GM23338 (cell line): ENCODE measurements around the gene GNAS. TPM values are rescaled to one million over a fixed set of nuclear protein-coding genes. Genes with fewer than 3 reads are reported as not detected.

Experiments used
- ATAC-seq: fragments of 200-7000 bp; cut with Tn5 transposase; 3 replicates; pipeline ENCODE4 v1.9.1; 2020
- DNase-seq: peaks from one replicate; pipeline ENCODE4 v3.0.0-alpha.2; 2015; ENCODE audit warnings: low spot score
- H2AFZ ChIP-seq: fragments of 200-600 bp; sonication (generic); 2 replicates; pipeline ENCODE4 v1.8.0; 2016; ENCODE audit warnings: antibody characterized with exemption, mild to moderate bottlenecking, moderate library complexity
- H3F3A ChIP-seq: fragments of 200-600 bp; sonication (generic); replicated peaks from 2 replicates; pipeline ENCODE4 v1.8.0; 2017; ENCODE audit warnings: antibody characterized with exemption, mixed run types, low read depth
- H3K27ac ChIP-seq: fragments of 200-600 bp; sonication (generic); 2 replicates; pipeline ENCODE4 v1.6.1; 2016; ENCODE audit warnings: low read depth
- H3K27me3 ChIP-seq: fragments of 200-600 bp; sonication (generic); 2 replicates; pipeline ENCODE4 v1.8.0; 2016; ENCODE audit warnings: mild to moderate bottlenecking, mixed run types, moderate library complexity; ENCODE audit not compliant: insufficient read depth
- H3K36me3 ChIP-seq: fragments of 200-600 bp; sonication (generic); 2 replicates; pipeline ENCODE4 v1.8.0; 2016; ENCODE audit warnings: mild to moderate bottlenecking; ENCODE audit not compliant: insufficient read depth
- H3K4me1 ChIP-seq: fragments of 200-600 bp; sonication (generic); 2 replicates; pipeline ENCODE4 v1.8.0; 2016; ENCODE audit warnings: mild to moderate bottlenecking, moderate library complexity; ENCODE audit not compliant: insufficient read depth
- H3K4me2 ChIP-seq: fragments of 200-600 bp; sonication (generic); 2 replicates; pipeline ENCODE4 v1.7.1; 2017; ENCODE audit warnings: mixed run types
- H3K4me3 ChIP-seq: fragments of 200-600 bp; sonication (generic); 2 replicates; pipeline ENCODE4 v1.6.1; 2016; ENCODE audit warnings: mixed run types
- H3K79me2 ChIP-seq: fragments of 200-600 bp; sonication (generic); replicated peaks from 2 replicates; pipeline ENCODE4 v1.8.0; 2017; ENCODE audit warnings: mild to moderate bottlenecking; ENCODE audit not compliant: insufficient read depth
- H3K9me2 ChIP-seq: fragments of 200-600 bp; sonication (generic); 2 replicates; pipeline ENCODE4 v1.8.0; 2017; ENCODE audit not compliant: insufficient read depth
- H4K20me1 ChIP-seq: fragments of 200-600 bp; sonication (generic); replicated peaks from 2 replicates; pipeline ENCODE4 v1.8.0; 2017; ENCODE audit warnings: mild to moderate bottlenecking; ENCODE audit not compliant: insufficient read depth
- H3K27ac Mint-ChIP-seq: 2 replicates; pipeline ENCODE4 v1.8.0; 2020; ENCODE audit warnings: inconsistent platforms, mild to moderate bottlenecking, moderate library complexity, mixed read lengths
- H3K27me3 Mint-ChIP-seq: 3 replicates; pipeline ENCODE4 v1.8.0; 2022; ENCODE audit warnings: low read depth, mild to moderate bottlenecking, moderate library complexity, mixed read lengths, inconsistent platforms; ENCODE audit not compliant: insufficient read depth, poor library complexity
- H3K36me3 Mint-ChIP-seq: 3 replicates; pipeline ENCODE4 v1.8.0; 2021; ENCODE audit warnings: low read depth, mild to moderate bottlenecking, inconsistent platforms, moderate library complexity, mixed read lengths
- H3K4me1 Mint-ChIP-seq: 3 replicates; pipeline ENCODE4 v1.8.0; 2020; ENCODE audit warnings: mild to moderate bottlenecking, inconsistent platforms, mixed read lengths
- H3K4me3 Mint-ChIP-seq: 3 replicates; pipeline ENCODE4 v1.8.0; 2021; ENCODE audit warnings: moderate library complexity, mild to moderate bottlenecking, inconsistent platforms, mixed read lengths
- H3K9me3 Mint-ChIP-seq: 3 replicates; pipeline ENCODE4 v1.8.0; 2020; ENCODE audit warnings: moderate library complexity, mild to moderate bottlenecking, inconsistent platforms, mixed read lengths
- NANOG ChIP-seq: IDR thresholded peaks from 2 replicates; pipeline ENCODE4 v1.6.1; 2016; ENCODE audit warnings: antibody characterized with exemption, borderline replicate concordance
- ZNF114 ChIP-seq: fragments of 250-450 bp; sonication (Bioruptor Pico); IDR thresholded peaks from 2 replicates; pipeline ENCODE4 v1.5.0; 2020; ENCODE audit warnings: mild to moderate bottlenecking, moderate library complexity
- ZNF331 ChIP-seq: fragments of 250-450 bp; sonication (Bioruptor Pico); IDR thresholded peaks from 2 replicates; pipeline ENCODE4 v1.5.0; 2020; ENCODE audit warnings: low read depth, mild to moderate bottlenecking, moderate library complexity
- ZNF462 ChIP-seq: fragments of 250-450 bp; sonication (Bioruptor Pico); IDR thresholded peaks from 2 replicates; pipeline ENCODE4 v1.5.0; 2020; ENCODE audit warnings: mild to moderate bottlenecking, moderate library complexity
- polyA plus RNA-seq: library from polyadenylated mRNA; unstranded; fragments of >200 nt; fragmentation: Nextera tagmentation; extraction: Ambion mirVana; gene quantifications from 2 replicates; pipeline ENCODE4 v1.2.1, GENCODE V29; 2016
- total RNA-seq: library from RNA; depleted of rRNA; stranded (reverse); fragments of >200 nt; shearing (Covaris generic); gene quantifications from 2 replicates; pipeline ENCODE4 v1.2.3, GENCODE V29; 2014

GNAS gene
- total and polyA plus RNA-seq, 2 experiments from 2014 or later = 917 to 1,042 TPM

- ATAC-seq = no peak
- Histone ChIP-seq H3K9me2 (0 out of 2 replicates have a peak, but pooled peaks cover 9% of the 10 kb centered on the region), H3K79me2 (peaks cover 67% of the 10 kb centered on the region)
These were observed 27.1 kb upstream of the GNAS start for GRCh38 chr20:58825450-58825849.

More at GRCh38 chr20:58825450-58825849, 27.1 kb upstream of the GNAS start:
- no peak overlapping the region for H3K27ac Mint-ChIP-seq
- H3K4me1 Mint-ChIP-seq = peaks cover 10% of the 10 kb centered on the region
- no peak for TF ChIP-seq ZNF114
- TF ChIP-seq ZNF331 (CRISPR knock-in tag) = no peak
- no peak for TF ChIP-seq NANOG
- no peak for TF ChIP-seq ZNF462 (CRISPR knock-in tag)
- Histone ChIP-seq H3K36me3 (peaks cover 6% of the 10 kb centered on the region), H3K27me3 (no peaks in the 10 kb centered on the region), H2AFZ (no peak overlapping the region), H3K4me1 (peaks cover 3% of the 10 kb centered on the region; the same call in 1 of the 2 replicates), H3F3A (no peaks in the 10 kb centered on the region), H4K20me1 (peaks cover 22% of the 10 kb centered on the region), H3K27ac (no peak overlapping the region), H3K4me2 (no peak overlapping the region), H3K4me3 (no peak overlapping the region)
- H3K4me3 Mint-ChIP-seq = no peak overlapping the region
- no peak for DNase-seq
- peaks cover 8% of the 10 kb centered on the region for H3K9me3 Mint-ChIP-seq
- H3K36me3 Mint-ChIP-seq = peaks cover 78% of the 10 kb centered on the region
- H3K27me3 Mint-ChIP-seq = peaks cover 12% of the 10 kb centered on the region
